COR-L47 (cell line): ENCODE results near the gene PPP5C.
"Not testable (repeated sequence)": the region's sequence is repeated elsewhere in the genome, so short reads cannot be mapped to it uniquely, and the experiment has no call there.

Source experiments
- DNase-seq: peaks from one replicate; lab custom pipeline; 2025; lab: John Stamatoyannopoulos, UW

The PPP5C gene

DNA sequence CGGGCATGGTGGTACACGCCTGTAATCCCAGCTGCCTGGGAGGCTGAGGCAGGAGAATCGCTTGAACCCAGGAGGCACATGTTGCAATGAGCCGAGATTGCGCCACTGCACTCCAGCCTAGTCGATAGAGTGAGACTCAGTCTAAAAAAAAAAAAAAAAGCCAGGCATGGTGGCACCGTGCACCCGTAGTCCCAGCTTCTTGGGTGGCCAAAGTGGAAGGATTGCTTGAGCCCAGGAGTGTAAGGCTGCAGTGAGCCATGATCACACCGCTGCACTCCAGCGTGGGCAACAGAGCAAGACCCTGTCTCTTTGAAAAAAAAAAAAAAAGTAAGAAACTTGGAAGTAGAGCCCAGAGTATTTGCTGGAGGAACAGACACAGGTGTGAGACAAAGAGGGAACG lies 38.7 kb downstream of the PPP5C start:
- no peak for DNase-seq

DNA sequence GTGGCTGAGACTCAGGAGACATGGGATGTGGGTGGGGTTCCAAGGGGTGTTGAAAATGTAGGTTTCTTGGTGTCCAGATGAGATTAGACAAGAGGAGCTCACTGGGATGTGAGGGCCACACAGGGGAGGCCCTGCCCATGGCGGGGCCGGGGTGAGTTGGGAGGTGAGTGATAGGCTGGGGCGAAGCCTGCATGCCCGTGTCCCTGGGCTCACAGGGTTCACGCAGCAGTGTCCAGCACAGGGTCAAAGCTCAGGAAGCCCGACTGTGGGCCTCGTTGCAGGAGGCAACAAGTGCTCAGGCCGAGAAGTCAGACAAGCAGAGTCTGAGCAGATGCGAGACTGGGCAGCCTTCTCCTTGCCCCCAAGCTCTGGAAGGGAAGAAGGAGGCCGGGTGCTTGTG lies 39.3 kb downstream of the PPP5C start:
- DNase-seq, result no peak

DNA sequence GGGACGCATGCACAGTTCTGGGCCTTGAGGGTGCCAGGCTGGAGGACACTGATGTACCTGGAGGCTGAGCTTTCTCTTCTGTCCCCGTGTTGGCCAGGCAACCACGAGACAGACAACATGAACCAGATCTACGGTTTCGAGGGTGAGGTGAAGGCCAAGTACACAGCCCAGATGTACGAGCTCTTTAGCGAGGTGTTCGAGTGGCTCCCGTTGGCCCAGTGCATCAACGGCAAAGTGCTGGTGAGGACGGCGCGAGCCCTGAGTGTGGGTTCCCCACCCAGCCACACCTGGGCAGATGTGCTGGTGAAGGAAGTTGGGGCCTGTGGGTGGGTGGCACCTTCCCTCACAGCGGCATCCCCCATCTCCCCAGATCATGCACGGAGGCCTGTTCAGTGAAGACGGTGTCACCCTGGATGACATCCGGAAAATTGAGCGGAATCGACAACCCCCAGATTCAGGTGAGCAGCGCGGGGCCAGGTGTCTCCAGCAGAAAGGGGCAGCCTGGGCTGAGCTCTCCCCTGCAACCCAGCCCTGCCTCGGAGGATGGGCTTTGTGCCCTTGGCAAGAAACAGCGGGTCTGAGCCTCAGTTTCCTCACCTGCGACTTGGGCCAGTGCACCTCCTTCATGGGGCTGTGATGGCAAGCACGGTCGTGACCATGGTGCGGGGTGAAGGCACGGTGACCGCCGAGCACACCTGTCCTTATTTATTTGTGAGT lies 40.3 kb downstream of the PPP5C start:
- DNase-seq, result no peak

DNA sequence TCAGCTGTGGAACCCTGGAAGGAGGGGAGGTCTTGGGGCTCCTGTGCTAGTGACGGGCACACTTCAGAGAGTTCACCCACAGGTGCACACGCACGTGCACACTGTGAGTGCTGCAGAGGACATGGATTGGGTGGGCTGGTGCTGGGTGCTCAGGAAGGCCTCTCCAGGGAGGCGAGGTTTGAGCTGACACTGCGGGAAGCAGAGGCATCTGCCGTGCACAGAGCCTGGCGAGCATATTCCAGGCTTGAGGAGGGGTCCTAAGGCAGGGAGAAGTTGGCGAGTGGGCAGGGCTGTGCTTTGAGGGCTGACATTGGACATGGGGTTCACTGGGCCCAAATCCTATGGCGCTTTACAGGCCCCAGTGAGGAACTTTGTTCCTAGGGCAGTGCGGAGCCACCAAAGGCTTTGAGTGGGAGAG lies 40.8 kb downstream of the PPP5C start:
- DNase-seq, result no peak

DNA sequence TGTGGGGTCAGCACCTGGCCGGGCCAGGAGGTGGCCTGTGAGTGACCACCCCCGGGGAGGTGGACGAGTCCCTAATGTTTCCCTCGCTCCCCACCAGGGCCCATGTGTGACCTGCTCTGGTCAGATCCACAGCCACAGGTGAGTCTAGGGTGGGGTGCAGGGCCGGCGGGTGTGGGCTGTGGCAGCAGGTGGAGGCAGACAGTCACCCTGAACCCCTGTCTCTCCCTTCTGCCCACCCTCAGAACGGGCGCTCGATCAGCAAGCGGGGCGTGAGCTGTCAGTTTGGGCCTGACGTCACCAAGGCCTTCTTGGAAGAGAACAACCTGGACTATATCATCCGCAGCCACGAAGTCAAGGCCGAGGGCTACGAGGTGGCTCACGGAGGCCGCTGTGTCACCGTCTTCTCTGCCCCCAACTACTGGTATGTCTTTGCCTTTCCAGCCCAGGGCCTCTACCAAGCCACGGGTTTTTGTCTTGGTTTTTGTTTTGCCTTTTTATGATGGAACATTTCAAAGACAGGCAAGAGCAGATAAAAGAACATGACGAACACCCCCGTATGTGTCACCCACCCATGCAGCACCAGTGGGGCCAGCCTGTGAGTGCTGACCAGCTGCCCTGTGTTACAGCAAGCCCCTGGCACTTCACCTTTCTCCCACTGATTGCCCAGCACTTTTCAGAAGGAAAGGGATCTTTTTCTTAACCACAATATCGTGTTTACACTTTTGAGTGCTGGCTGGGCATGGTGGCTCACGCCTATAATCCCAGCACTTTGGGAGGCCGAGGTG lies 41.6 kb downstream of the PPP5C start:
- DNase-seq, result no peak

DNA sequence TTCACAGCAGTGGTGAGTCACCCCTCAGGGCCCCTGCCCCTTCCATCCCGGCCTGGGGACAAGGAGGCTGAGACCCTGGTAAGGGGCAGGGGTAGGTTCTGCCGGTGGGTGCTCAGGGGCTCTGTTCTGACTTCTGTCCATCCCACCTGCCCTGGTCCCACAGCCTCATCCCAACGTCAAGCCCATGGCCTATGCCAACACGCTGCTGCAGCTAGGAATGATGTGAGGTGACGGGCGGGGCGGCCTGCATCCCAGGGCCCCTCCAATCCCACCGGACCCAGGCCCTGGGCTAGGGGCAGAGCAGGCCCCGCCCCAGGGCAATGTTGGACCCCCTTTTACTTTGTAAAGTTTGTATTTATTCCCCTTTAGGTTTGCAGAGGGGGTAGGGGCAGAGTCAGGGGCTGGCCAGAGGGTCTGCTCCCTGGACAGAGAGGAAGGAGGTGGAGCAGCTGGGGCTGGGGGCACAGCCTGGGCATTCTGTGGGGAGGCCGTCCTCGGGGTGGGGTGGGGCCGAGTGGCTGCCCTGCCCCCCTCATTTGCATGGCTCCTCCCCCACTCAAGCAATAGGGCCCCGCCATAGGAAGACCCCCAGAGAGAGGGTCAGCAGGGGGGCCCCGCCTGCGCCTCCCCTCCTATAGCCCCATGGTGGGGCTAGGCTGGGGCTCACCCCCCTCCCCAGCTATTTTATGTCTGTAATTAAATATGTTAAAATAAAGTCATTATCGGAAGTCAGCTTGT lies 43.4 kb downstream of the PPP5C start:
- DNase-seq, result no peak

DNA sequence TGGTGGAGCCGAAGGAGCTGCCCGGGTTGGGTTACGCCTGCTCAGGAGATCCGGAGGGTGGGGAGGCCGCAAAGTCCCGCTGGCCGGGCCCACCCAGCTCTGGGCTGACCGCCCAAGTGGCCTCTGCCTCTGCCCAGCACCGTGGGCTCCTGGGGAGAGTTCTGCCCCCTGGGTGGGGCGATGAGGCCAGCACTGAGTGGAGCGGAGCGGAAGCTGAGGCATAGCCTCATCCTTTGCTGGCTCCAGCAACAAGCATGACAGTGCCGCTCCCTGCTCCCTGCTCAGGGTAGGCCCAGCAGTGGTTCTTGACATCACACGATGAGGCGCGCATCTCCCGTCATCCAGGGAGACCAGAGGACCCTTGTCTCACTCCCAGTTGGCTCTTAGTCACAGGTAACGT lies 44.0 kb downstream of the PPP5C start:
- no peak for DNase-seq

DNA sequence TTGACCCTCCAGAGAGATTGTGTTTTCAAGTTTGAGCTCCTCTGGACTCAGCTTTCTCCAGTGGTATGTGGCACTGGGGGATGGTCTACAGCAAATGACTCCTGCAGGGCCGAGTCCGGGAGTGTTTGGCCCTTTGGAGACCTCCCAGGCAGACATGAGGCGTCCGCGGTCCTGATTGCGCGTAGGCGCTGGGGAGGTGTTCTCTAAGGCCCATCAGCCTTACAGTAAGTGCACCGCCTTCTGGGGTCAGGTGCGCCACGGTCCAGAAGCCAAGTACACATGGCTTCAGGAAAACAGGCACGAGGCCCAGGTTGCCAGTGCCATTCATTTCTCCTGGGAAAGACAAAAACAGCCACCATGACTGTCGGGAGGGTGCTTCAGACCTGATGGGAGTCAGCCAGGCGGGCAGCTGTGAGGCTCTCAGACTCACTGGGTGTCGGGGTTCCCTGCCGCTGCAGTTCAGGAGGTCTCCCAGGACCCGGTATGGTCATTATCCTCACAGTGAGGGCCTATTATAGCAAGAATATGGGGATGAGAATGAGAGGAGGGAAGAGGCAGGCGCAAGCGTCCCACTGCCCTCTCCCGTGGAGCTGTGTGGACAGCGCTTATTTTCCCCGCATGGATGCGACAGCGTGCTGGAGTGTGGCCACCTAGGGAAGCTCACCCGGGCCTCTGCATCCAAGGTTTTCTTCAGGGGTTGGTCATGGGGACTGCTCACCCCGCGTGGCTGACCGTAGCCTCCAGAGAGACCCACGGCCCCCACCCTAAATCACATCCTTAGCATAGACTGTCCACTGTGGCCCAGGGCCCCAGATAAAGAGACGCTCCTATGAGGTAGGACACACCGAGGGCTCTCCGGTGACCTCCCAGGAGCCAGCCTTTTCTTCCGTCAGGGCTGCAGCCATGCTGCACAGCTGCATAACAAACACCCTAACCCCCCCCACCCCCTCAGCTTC lies 44.7 kb downstream of the PPP5C start:
- DNase-seq, result no peak

DNA sequence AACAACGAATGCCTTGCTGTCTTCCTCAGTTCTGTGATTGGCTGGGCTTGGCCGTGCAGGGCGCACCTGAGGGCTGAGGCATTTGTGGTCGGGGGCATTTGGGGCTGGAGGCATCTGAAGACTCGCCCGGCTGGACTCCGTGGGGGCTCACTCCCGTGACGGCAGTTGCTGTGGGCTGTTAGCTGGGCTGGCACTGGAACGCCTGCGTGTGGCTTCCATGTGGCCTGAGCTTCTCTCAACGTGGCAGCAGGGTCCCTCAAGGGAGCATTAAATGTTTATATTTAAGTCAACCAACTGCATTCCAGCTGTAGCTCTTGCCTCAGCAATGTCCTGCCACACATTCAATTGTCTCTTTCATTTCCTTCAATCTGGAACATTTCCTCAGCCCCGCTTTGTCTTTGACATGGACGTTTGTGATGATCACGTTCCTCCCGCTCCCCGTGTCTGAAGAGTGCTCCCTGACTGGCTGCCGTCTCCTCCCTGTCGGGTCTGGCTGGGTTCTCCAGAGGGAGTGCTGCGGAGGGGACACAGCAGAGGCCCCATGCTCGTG lies 45.4 kb downstream of the PPP5C start:
- no peak for DNase-seq

DNA sequence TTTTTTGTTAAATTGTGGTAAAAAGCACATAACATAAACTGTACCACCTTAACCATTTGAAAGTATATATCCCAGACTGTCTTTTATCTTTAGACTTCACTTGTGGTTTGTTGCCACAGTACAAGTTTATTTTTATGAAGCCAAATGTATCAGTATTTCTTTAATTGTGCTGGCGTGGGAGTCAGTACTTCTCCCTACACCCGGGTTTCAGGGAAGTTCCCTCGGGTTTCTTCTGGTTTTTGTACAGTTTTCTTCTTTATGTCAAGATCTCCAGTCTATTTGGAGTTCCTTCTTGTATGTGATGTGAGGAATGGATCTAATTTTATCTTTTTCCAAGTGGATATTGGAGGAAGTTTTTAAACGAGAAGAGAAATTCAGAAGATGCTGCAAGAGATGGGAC lies 46.0 kb downstream of the PPP5C start:
- DNase-seq, result no peak

DNA sequence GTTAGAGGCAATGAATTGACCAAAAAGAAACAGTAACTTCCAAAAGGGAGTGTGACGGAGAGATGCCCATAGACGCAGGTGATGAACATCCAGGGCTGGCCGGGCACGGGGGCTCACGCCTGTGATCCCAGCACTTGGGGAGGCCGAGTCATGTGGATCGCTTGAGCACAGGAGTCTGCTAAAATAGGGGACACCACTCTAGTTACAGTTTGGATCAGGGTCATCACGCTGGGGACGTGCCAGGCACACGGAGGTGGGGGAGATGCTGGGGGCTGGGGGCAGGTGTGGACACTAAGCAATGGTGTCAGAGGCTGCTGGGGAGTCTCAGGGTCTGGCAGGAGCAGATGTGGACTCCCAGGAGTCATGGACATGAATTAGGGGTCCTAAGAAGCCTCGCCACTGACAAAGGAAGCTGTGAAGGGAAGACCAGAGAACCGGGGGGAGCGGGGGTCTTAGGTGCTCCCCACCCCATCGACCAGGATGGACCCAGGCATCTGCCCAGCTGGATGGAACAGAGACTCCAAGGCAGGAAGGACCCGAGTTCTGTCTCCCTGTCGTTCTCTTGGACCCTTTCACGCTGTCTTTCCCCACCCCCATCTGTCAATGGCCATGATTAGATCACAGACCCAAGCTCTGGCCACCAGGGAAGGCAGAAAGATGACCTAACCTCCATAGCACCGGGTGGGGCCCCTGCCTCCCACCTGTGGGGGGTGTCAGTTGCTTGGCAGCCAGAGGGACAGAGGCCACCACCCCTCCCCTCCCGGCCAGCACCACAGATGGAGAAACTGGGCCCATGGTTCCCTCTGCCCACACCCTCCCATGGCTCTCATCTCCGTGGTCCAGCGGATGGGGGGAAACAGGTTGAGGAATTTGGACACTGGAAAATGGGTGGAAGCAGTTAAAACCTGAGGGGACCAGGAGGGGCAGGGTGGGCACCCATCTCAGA lies 46.8 kb downstream of the PPP5C start:
- DNase-seq, result no peak

DNA sequence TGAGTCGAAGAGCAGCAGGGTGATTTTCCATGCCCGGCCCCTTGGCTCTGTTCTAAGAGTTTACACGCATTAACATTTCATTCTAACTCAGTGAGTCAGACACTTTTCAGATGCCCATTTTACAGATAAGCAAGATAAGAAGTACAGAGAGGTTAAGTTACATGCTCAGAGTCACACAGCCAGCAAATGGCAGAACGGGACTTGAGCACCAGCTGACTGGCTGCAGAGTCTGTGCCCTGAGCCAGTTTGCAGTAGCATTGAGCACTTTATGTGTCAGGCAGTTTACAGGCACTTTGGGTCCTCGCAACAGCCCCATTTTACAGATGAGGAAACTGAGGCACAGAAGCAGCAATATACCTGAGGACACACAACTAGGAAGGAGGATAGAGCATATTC lies 47.5 kb downstream of the PPP5C start:
- no peak for DNase-seq

DNA sequence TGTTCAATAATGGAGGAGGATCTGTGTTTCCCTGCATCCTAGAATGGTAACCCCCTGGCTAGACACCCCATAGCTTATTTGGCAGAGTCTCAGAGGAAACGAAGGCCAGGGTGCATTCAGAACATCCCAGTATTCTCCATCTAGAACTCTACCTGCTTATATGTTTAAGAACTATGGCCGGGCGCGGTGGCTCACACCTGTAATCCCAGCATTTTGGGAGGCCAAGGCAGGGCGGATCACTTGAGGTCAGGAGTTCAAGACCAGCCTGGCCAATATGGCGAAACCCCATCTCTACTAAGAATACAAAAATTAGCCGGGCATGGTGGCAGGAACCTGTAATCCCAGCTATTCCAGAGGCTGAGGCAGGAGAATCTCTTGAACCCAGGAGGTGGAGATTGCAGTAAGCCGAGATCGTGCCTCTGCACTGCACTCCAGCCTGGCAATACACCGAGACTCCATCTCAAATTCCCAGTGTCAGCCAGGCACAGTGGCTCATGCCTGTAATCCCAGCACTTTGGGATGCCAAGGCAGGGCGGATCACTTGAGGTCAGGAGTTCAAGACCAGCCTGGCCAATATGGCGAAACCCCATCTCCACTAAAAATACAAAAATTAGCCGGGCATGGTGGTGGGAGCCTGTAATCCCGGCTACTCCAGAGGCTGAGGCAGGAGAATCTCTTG lies 51.1 kb downstream of the PPP5C start:
- not testable (repeated sequence) for DNase-seq

DNA sequence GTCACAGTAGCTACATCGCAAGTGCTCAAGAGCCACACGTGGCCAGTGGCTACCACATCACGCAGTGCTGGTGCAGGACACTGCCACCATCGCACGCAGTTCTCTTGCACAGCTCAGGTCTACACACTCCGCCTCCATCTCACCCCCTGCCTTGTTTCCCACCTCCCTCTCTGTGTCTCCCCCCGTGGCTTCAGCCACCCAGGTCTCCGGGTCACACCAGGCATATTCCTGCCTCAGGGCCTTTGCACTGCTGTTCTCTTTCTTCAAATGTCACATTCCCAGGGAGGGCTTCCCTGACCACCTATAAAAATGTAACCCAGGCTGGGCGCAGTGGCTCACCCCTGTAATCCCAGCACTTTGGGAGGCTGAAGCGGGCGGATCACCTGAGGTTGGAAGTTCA lies 55.8 kb downstream of the PPP5C start:
- DNase-seq, result no peak

DNA sequence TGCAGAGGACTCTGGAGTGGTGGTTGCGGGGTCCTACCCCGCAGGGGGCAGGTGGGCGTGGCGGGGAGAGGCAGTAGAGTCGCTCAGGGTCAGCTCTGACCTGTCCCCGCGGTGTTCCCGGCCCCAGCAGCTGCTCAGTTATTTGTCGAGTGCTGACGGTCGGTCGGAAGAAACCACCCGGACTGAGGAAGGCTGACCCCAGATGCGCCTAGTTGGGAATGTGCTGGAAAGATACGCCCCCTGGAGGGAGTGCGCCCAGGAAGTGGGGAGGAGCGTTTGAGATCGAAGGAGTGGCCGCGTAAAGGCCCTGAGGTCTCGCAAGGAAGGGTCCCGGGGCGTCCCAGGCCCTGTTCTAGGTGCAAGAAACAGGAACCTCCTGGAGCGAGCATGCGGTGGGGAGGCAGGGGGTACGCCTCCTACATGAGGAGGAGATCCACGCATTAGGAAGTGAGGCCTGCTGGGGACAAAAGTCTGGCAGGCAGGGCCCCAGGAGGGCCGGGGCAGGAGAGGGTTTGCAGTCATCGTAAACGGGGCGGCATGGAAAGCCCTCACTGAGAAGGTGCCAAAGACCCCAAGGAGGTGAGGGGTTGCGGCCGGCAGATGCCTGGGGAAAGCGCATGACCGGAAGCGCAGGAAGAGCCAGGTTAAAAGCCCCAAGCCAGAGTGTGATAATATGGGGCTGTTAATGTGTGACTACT lies 57.3 kb downstream of the PPP5C start:
- no peak for DNase-seq

DNA sequence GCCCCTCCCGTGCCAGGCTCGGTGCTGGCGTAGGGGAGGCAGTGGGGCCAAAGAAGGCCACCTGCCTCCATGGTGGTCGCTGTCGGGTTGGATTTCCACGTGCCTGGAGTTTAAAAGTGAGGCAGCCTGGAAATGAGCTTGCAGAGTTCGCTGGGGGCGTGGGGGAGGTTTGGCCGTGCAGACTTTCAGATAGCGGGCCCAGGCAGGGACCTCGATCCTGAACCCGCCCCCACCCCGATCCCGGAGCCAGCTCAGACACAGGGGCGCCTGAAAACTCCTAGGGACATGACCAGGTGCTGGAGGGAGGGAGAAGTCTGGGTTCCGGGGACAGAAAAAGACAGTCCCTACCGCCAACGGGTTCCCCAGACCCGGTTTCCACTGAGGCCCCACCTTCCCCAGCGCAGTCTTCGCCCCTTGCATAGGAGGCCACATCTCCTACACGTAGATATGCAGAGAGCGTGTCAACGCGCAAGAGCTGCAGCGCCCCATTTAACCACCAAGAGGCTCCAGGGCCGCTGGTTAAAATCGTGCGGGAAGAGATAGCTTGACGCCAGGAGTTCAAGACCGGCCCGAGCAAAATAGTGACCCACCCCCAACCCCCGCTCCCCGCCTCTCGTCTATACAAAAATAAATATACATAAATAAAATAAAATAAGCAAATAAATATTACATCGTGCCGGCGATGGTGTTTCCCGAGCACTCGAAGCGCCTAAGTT lies 58.0 kb downstream of the PPP5C start:
- DNase-seq, result no peak

DNA sequence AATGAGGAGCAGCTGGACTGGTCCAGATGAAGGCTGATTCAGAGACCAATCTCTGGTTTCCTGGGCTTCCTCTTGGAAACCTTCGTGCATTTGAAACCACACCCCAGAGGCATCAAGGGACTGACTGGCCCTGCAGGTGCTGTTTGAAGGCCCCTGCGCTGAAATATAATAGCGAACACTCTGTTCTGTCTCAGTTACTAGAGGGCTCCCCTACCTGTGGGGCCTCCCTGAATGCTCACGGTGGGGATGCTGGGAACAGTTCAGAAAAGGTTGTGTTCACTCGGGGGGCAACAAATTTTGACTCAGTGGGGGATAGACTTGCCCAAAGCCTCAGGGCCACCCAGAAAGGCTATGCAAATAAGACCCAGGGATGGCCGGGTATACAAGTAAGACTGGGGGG lies 60.1 kb downstream of the PPP5C start:
- DNase-seq, result peak; percentile 10

DNA sequence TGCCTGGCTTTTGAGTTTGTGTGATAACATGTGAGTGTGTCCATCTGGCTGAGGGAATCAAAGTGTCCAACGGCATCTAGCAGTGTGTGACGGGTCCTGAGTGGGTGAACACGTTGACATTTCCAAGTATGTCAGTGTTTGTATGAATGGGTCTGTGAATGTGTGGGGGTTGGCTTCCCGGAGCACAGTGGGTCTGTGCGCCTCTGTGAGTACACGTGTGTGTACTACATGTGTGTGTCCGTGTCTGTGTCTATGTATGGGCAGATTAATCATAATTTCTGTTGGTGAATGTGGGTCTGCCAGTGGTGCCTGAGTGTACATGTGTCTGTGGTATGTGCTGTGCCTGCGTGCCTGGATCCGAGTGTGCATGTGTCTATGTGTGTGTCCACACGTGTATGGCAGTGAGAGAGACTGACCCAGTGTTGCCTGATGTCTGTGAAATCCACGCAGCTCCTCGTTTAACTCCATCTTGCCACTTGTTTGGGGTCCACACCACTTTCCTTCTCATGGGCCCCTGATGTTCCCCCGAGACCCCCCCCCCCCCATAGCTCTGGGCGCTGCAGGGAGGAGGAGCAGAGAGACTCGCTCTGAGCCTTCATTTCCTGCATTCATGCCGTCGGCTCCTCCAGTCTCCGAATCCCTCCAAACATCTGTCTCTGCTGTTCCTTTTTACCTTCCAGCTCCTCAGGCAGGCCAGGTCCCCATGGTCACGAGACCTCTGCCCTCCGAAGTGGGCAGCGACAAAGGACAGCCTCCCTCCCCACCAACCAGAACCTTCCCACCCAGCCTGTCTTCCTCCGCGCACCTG lies 61.2 kb downstream of the PPP5C start:
- DNase-seq, result no peak
